CD14-positive monocyte (primary cell): ENCODE results near the gene LTBP4. TPM values are rescaled to one million over a fixed set of nuclear protein-coding genes. Genes with fewer than 3 reads are reported as not detected.

Experiments used
- DNase-seq, 3 donors: peaks; one replicate each; pipeline ENCODE4 v3.0.0-alpha.2; 2011 to 2022
- H2AFZ ChIP-seq: 2 replicates; pipeline ENCODE4 v1.6.0; 2012; ENCODE audit warnings: mild to moderate bottlenecking, low read depth, low read length, inconsistent platforms; ENCODE audit not compliant: insufficient read depth, poor library complexity, severe bottlenecking
- H3K27ac ChIP-seq, 2 donors: 1 replicate in 1 of 2; 2 replicates in 1 of 2; pipeline ENCODE4 v1.5.1; 2012 to 2013; ENCODE audit warnings: low read length in 2 of 2, control low read depth in 1 of 2, inconsistent platforms in 1 of 2, low read depth in 1 of 2, mild to moderate bottlenecking in 1 of 2
- H3K27me3 ChIP-seq, 2 donors: one replicate each; pipeline versions ENCODE4 v1.6.0 to v1.6.1; 2011 to 2013; ENCODE audit warnings: low read length in 2 of 2; ENCODE audit not compliant: control insufficient read depth in 2 of 2, insufficient read depth in 2 of 2
- H3K36me3 ChIP-seq, 2 donors: replicated peaks in 1 of 2; 1 replicate in 1 of 2; 2 replicates in 1 of 2; pipeline versions ENCODE4 v1.5.1 to v1.6.1; 2012 to 2013; ENCODE audit warnings: low read length in 2 of 2, control low read depth in 1 of 2, inconsistent platforms in 1 of 2, mild to moderate bottlenecking in 1 of 2; ENCODE audit not compliant: insufficient read depth in 2 of 2, control insufficient read depth in 1 of 2
- H3K4me1 ChIP-seq, 2 donors: 1 replicate in 1 of 2; 2 replicates in 1 of 2; pipeline versions ENCODE4 v1.5.1 to v1.6.1; 2012 to 2013; ENCODE audit warnings: low read length in 2 of 2, control low read depth in 1 of 2, inconsistent platforms in 1 of 2, mild to moderate bottlenecking in 1 of 2, moderate library complexity in 1 of 2; ENCODE audit not compliant: insufficient read depth in 2 of 2, control insufficient read depth in 1 of 2
- H3K4me2 ChIP-seq: replicated peaks from 2 replicates; pipeline ENCODE3; 2012; ENCODE audit warnings: low read length, moderate library complexity, mild to moderate bottlenecking; ENCODE audit not compliant: poor library complexity, severe bottlenecking; ENCODE audit errors: extremely low read depth
- H3K4me3 ChIP-seq, 3 experiments: fragments of 200-600 bp in 1 of 3; sonication (generic) in 1 of 3; replicated peaks in 1 of 3; 1 replicate in 2 of 3; 2 replicates in 1 of 3; pipeline ENCODE4 v1.5.1; 2011 to 2013; ENCODE audit warnings: low read length in 3 of 3, mild to moderate bottlenecking in 3 of 3, control low read depth in 2 of 3, low read depth in 2 of 3, inconsistent platforms in 1 of 3, moderate library complexity in 1 of 3
- H3K79me2 ChIP-seq: 2 replicates; pipeline ENCODE4 v1.6.0; 2012; ENCODE audit warnings: mild to moderate bottlenecking, control low read depth, inconsistent platforms, low read length, moderate library complexity; ENCODE audit not compliant: insufficient read depth
- H3K9ac ChIP-seq: 2 replicates; pipeline ENCODE4 v1.6.0; 2017; ENCODE audit warnings: low read length, mild to moderate bottlenecking; ENCODE audit not compliant: insufficient read depth, poor library complexity, severe bottlenecking
- H3K9me3 ChIP-seq, 2 donors: replicated peaks in 1 of 2; 1 replicate in 1 of 2; 2 replicates in 1 of 2; pipeline versions ENCODE4 v1.5.1 to v1.6.1; 2012 to 2013; ENCODE audit warnings: low read length in 2 of 2, control low read depth in 1 of 2; ENCODE audit not compliant: control insufficient read depth in 1 of 2, insufficient read depth in 1 of 2
- H4K20me1 ChIP-seq: 2 replicates; pipeline ENCODE4 v1.6.0; 2012; ENCODE audit warnings: mild to moderate bottlenecking, low read length, control low read depth, moderate library complexity; ENCODE audit not compliant: insufficient read depth
- H3K27ac Mint-ChIP-seq, 7 donors: one replicate each; pipeline ENCODE4 v1.8.0; 2020; ENCODE audit warnings: mild to moderate bottlenecking in 7 of 7, mixed read lengths in 7 of 7, moderate library complexity in 6 of 7, inconsistent platforms in 2 of 7
- H3K27me3 Mint-ChIP-seq, 3 donors: one replicate each; pipeline ENCODE4 v1.8.0; 2021 to 2022; ENCODE audit warnings: low read depth in 3 of 3, mild to moderate bottlenecking in 3 of 3, mixed read lengths in 3 of 3, moderate library complexity in 3 of 3, inconsistent platforms in 1 of 3
- H3K36me3 Mint-ChIP-seq, 2 donors: one replicate each; pipeline ENCODE4 v1.8.0; 2020; ENCODE audit warnings: mixed read lengths in 2 of 2, inconsistent platforms in 1 of 2, mild to moderate bottlenecking in 1 of 2
- H3K4me1 Mint-ChIP-seq: one replicate; pipeline ENCODE4 v1.8.0; 2020; ENCODE audit warnings: mild to moderate bottlenecking, mixed read lengths
- H3K4me3 Mint-ChIP-seq, 2 donors: one replicate each; pipeline ENCODE4 v1.8.0; 2020; ENCODE audit warnings: mild to moderate bottlenecking in 2 of 2, mixed read lengths in 2 of 2, moderate library complexity in 1 of 2
- H3K9me3 Mint-ChIP-seq, 7 donors: one replicate each; pipeline ENCODE4 v1.8.0; 2020 to 2022; ENCODE audit warnings: mixed read lengths in 7 of 7, mild to moderate bottlenecking in 6 of 7, moderate library complexity in 6 of 7, inconsistent platforms in 2 of 7
- CTCF ChIP-seq: fragments of 200-600 bp; IDR thresholded peaks from one replicate; pipeline ENCODE4 v1.8.0; 2022; ENCODE audit warnings: antibody characterized with exemption, mild to moderate bottlenecking
- WGBS: methylation state at CpG from one replicate; pipeline ENCODE4 v1.1.5; 2013; ENCODE audit warnings: missing lambda C conversion rate; ENCODE audit not compliant: insufficient coverage; 5-methylcytosine and 5-hydroxymethylcytosine counted together
- intact Hi-C, 2 donors: fragments of 100-400 bp; cut with micrococcal nuclease; formaldehyde crosslinking; loops; one replicate each; pipeline versions ENCODE4 v1.15.0 to v1.15.1; 2023
- polyA plus RNA-seq, 3 donors: library from polyadenylated mRNA; depleted of rRNA in 1 of 3; unstranded in 2 of 3; stranded (reverse) in 1 of 3; fragments of 300-500 nt in 2 of 3; fragments of >200 nt in 1 of 3; fragmentation: Illumina TruSeq in 2 of 3; gene quantifications; 1 replicate in 2 of 3; 2 replicates in 1 of 3; pipeline ENCODE4 v1.2.3, GENCODE V29; 2012 to 2021

LTBP4 gene
- polyA plus RNA-seq, 3 donors, result 3.8 to 38.7 (median 8.0) TPM

- Mint-ChIP-seq H3K36me3 (peaks cover 19 to 24% of the 10 kb centered on the region in 2 donors), H3K27me3 (peaks cover 14 to 19% (median 14%) of the 10 kb centered on the region in 3 donors), H3K27ac (no peak overlapping the region), H3K9me3 (peaks cover 0 to 2% (median 0%) of the 10 kb centered on the region in 7 donors), H3K4me3 (no peak overlapping the region), H3K4me1 (peaks cover 25% of the 10 kb centered on the region)
- no peak overlapping the region for H3K4me2 ChIP-seq
- H3K4me1 ChIP-seq, result peaks cover 20 to 24% of the 10 kb centered on the region in 2 donors
- no peak overlapping the region for H3K4me3 ChIP-seq
- H3K36me3 ChIP-seq, result peaks cover 0 to 19% of the 10 kb centered on the region in 2 donors
- no peak overlapping the region for H3K9ac ChIP-seq
- H3K79me2 ChIP-seq, result no peaks in the 10 kb centered on the region
- intact Hi-C loops, result no loop called here
- no peak overlapping the region for H3K27ac ChIP-seq
- H3K9me3 ChIP-seq, result no peaks in the 10 kb centered on the region
- H2AFZ ChIP-seq, result no peak overlapping the region
- peaks cover 0 to 6% of the 10 kb centered on the region in 2 donors for H3K27me3 ChIP-seq
- no peak for TF ChIP-seq CTCF
- no peak for DNase-seq
- WGBS, result 96% methylated on average over 14 of the region's 17 CpGs
- no peaks in the 10 kb centered on the region for H4K20me1 ChIP-seq
Observed at GRCh38 chr19:40616941-40617340, 15.8 kb downstream of the LTBP4 start.

- H3K9me3 Mint-ChIP-seq, result peaks cover 0 to 2% (median 0%) of the 10 kb centered on the region in 7 donors
- peaks cover 0 to 6% of the 10 kb centered on the region in 2 donors for H3K27me3 ChIP-seq
- H3K9ac ChIP-seq, result no peak overlapping the region
- H3K27ac Mint-ChIP-seq, result no peak overlapping the region
- TF ChIP-seq CTCF, result no peak
- WGBS, result no CpG with 5 or more reads among the region's 4 CpGs
- no peaks in the 10 kb centered on the region for H4K20me1 ChIP-seq
- H3K79me2 ChIP-seq, result no peaks in the 10 kb centered on the region
- H3K9me3 ChIP-seq, result no peaks in the 10 kb centered on the region
- peaks cover 20 to 22% of the 10 kb centered on the region in 2 donors for H3K4me1 ChIP-seq
- peaks cover 3 to 29% of the 10 kb centered on the region in 2 donors for H3K36me3 ChIP-seq
- H3K27me3 Mint-ChIP-seq, result peaks cover 11 to 14% (median 13%) of the 10 kb centered on the region in 3 donors
- intact Hi-C loops, result no loop called here
- H2AFZ ChIP-seq, result no peak overlapping the region
- no peak overlapping the region for H3K27ac ChIP-seq
- peaks cover 22% of the 10 kb centered on the region for H3K4me1 Mint-ChIP-seq
- no peak overlapping the region for H3K4me2 ChIP-seq
- DNase-seq, result no peak
- H3K36me3 Mint-ChIP-seq, result peaks cover 26 to 29% of the 10 kb centered on the region in 2 donors
- no peak overlapping the region for H3K4me3 ChIP-seq
- H3K4me3 Mint-ChIP-seq, result no peak overlapping the region
Observed at GRCh38 chr19:40617961-40618360, 16.8 kb downstream of the LTBP4 start.
